ENCODE data around the gene CDK6. TPM values are rescaled to one million over a fixed set of nuclear protein-coding genes. Genes with fewer than 3 reads are reported as not detected.

Gene CDK6
- total and polyA plus RNA-seq, 9 of the 15 experiments (the other 6 are each of a cell fraction or from before 2014, with no cell fraction given): 7.6 to 109 (median 44.4) TPM

GRCh38 chr7:92782855-92783254, 53.5 kb downstream of the CDK6 start (continued):
- TF ChIP-seq, protein P1, sequence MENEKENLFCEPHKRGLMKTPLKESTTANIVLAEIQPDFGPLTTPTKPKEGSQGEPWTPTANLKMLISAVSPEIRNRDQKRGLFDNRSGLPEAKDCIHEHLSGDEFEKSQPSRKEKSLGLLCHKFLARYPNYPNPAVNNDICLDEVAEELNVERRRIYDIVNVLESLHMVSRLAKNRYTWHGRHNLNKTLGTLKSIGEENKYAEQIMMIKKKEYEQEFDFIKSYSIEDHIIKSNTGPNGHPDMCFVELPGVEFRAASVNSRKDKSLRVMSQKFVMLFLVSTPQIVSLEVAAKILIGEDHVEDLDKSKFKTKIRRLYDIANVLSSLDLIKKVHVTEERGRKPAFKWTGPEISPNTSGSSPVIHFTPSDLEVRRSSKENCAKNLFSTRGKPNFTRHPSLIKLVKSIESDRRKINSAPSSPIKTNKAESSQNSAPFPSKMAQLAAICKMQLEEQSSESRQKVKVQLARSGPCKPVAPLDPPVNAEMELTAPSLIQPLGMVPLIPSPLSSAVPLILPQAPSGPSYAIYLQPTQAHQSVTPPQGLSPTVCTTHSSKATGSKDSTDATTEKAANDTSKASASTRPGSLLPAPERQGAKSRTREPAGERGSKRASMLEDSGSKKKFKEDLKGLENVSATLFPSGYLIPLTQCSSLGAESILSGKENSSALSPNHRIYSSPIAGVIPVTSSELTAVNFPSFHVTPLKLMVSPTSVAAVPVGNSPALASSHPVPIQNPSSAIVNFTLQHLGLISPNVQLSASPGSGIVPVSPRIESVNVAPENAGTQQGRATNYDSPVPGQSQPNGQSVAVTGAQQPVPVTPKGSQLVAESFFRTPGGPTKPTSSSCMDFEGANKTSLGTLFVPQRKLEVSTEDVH (IDR thresholded peaks at IDR 0.05; ENCODE audit: low read depth, partially characterized antibody): no peak
- TF ChIP-seq E2F1 (CRISPR knock-in tag; IDR thresholded peaks at IDR 0.05) (no peak), HNRNPLL (IDR thresholded peaks at IDR 0.05; ENCODE audit: low read depth, low read length, poor library complexity, severe bottlenecking) (no peak), HNRNPK (IDR thresholded peaks at IDR 0.05; ENCODE audit: low read depth, low read length, poor library complexity, severe bottlenecking) (no peak), ZNF586 (CRISPR knock-in tag; conservative IDR thresholded peaks at IDR 0.05) (no peak), YY1 (IDR thresholded peaks at IDR 0.05; ENCODE audit: borderline replicate concordance in 1 of 3, control insufficient read depth in 1 of 3, extremely low read depth in 1 of 3, insufficient read depth in 3 of 3, insufficient read length in 1 of 3, insufficient replicate concordance in 2 of 3, low read depth in 1 of 3, low read length in 2 of 3) (peak in 1 of 3 experiments; percentile 21), JUND (IDR thresholded peaks at IDR 0.05; ENCODE audit: borderline replicate concordance, low read depth, low read length) (no peak), JUND (tag; IDR thresholded peaks at IDR 0.05; ENCODE audit: borderline replicate concordance, low read depth, low read length) (no peak), DDX20 (tag; IDR thresholded peaks at IDR 0.05; ENCODE audit: low read depth) (no peak), BACH1 (tag; IDR thresholded peaks at IDR 0.05) (no peak)
- TF ChIP-seq, protein P2, sequence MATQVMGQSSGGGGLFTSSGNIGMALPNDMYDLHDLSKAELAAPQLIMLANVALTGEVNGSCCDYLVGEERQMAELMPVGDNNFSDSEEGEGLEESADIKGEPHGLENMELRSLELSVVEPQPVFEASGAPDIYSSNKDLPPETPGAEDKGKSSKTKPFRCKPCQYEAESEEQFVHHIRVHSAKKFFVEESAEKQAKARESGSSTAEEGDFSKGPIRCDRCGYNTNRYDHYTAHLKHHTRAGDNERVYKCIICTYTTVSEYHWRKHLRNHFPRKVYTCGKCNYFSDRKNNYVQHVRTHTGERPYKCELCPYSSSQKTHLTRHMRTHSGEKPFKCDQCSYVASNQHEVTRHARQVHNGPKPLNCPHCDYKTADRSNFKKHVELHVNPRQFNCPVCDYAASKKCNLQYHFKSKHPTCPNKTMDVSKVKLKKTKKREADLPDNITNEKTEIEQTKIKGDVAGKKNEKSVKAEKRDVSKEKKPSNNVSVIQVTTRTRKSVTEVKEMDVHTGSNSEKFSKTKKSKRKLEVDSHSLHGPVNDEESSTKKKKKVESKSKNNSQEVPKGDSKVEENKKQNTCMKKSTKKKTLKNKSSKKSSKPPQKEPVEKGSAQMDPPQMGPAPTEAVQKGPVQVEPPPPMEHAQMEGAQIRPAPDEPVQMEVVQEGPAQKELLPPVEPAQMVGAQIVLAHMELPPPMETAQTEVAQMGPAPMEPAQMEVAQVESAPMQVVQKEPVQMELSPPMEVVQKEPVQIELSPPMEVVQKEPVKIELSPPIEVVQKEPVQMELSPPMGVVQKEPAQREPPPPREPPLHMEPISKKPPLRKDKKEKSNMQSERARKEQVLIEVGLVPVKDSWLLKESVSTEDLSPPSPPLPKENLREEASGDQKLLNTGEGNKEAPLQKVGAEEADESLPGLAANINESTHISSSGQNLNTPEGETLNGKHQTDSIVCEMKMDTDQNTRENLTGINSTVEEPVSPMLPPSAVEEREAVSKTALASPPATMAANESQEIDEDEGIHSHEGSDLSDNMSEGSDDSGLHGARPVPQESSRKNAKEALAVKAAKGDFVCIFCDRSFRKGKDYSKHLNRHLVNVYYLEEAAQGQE (IDR thresholded peaks at IDR 0.05; ENCODE audit: borderline replicate concordance): peak; percentile 31; the same call in 1 of the 2 replicates
- TF ChIP-seq, protein P2 (CRISPR knock-in tag; IDR thresholded peaks at IDR 0.05; ENCODE audit: low read depth): no peak

Measured in K562 (cell line).